Fibroblast of peridontal ligament (primary cell): Measurements from ENCODE around the gene TMTC1.

ENCODE experiments used
- DNase-seq: peaks from one replicate; pipeline ENCODE4 v3.0.0-alpha.2; 2010; ENCODE audit errors: extremely low read depth

Gene TMTC1

GRCh38 chr12:29616664-29617406, 166.9 kb downstream of the TMTC1 start:
- peak; percentile 59 for DNase-seq

DNA sequence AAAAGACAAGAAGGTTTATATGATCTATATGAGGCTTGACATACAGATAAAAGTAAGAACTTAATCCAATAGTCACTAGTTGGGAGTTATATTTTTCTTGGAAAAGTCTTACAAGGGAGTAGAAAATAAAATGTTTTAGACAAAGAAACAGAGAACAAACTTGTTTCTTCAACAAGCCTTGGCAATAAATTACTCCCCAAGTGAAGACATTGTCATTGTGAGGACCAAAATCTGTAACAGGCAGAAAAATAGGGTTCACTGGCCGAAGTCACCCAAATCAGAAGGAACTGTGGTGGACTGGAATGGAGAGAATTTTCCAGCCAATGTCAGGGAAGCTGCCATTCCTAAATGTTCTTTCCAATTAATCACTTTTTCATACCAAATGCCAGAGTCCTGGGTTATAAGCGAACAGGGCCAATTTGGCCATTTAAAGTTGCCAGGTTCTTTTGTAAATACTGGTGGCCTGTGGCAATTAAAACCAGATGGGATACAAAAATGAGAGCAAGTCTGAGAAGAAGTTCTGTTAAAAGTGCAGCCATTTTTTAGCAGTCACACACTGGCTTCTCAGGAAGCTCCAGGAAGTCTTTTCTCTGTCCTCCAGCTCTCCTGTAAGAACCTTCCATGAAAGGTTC, 168.9 kb downstream of the TMTC1 start:
- peak; percentile 83 for DNase-seq

- DNase-seq, result no peak
These were observed 170.8 kb downstream of the TMTC1 start for GRCh38 chr12:29612912-29613311.

DNA sequence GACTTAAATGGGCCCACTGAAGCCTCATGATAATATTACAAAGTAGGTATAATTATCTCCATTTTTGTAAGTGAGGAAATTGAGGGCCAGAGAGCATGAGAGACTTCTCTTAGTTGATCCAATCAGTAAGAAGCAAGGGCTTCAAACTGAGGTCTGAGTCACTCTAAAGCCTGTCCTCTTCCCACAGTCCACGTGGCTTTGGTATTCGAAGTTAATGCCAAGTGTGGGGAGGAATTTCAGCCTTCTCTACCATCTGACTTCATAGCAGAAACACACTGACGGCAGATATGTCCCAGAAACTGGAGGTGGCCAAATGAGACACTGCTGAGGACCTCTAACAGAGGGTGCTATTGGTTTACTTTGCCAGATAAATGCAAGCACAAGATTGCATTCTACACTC, 171.8 kb downstream of the TMTC1 start:
- peak; percentile 84 for DNase-seq

DNA sequence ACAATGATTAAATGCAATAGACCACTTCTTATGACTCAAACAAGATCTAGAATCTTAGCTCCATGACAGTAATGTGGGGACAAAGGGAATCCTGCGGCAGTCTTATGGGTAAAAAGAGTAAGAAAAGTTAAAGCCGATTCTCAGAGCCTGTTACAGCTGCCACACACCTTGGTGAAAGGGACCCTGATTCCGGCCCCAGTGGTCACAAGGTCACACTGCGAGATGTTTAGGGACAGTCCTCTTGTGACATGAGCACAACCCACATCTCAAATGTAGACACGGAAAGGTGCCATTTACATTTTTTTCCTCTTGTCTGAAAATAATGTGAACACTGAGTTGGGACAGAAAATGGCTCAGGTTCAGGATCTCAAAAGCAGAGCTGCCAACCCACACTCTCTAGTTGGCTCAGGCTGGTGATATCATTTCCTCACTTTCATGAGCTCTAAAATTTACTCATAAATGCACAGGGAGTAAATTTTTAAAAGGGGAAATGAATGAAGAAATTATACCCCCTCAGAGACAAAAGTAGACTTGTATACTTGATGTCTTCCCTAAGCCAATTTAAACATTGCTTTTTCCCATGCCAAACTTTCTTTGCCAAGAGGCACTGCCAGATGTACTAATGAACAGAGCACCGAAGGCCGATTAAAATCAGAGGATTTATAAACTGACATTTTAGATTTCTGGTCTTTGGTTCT, 173.1 kb downstream of the TMTC1 start:
- peak; percentile 63 for DNase-seq

DNA sequence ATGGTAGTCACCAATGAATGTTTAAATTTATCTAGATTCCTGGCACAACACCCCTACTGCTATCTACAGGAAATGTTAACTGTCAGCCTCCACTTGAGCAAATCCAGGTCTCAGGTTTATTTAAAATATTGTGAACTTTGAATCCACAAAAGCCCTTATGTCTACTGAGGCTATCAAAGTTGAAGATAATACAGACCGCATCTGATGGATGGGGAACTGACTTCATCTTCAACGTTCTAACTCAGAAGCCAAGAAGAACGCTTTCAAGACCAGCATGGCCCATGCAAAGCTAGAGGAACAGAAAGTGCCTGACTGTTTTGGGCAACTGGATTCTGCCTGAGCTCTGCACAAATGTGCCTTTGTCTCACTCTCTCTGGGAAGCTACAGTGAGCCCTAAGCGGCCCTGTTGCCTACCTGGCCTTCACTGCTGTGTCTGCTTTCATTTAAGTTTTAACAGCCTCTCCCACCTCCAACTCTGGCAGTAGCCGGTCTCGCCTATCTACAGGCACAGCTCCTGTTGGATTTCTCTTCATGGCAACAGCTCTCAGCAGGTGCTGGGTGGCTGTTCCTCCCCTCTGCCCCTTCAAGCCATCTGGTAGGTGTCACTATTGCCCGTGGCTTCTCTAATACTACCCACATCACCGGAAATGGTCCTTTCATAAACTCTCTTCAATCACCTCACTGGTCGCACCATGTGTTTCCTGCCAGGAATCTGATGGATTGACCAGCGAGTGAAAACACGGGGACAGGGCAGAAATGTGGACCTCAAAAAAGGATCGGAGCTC, 174.1 kb downstream of the TMTC1 start:
- no peak for DNase-seq

GRCh38 chr12:29608581-29608980, 175.2 kb downstream of the TMTC1 start:
- DNase-seq, result no peak

- DNase-seq, result peak; percentile 71
These were observed 184.4 kb downstream of the TMTC1 start for GRCh38 chr12:29599381-29599780.

DNA sequence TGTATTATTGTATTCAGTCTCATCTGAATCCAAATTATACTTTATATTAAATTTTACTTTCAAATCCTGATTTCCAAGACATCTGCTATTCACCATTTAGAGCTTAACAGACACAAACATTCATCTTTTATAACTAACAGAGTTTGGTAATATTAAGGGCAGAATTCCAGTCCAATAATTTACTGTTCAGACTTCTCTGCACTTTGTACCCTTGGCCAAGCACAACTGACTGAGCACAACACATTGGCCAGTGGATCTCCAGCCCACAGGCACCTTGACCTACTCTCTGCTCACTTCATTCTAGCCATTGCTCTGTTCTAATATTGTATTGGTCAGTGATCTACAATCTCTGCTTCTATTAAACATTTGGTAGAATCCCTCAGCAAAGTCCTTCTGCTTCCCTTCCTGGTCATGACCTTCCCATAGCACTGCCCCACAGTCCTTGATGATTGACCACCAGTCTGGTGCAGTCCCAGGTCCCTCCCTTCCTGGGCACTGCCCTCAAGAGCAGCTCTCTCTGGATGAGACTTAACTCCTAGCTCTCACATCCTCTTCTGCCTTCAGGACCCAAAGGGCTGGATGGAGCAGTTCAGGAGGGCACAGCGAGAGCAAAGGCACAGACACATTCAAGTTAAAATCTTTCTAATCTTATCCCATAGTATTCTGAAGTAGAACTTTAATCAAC, 188.5 kb downstream of the TMTC1 start:
- no peak for DNase-seq

GRCh38 chr12:29593001-29593400, 190.7 kb downstream of the TMTC1 start:
- DNase-seq, result no peak

GRCh38 chr12:29591140-29592020, 192.4 kb downstream of the TMTC1 start:
- peak; percentile 82 for DNase-seq

- DNase-seq, result no peak
These were observed 193.9 kb downstream of the TMTC1 start for GRCh38 chr12:29589851-29590250.

GRCh38 chr12:29589286-29589820, 194.4 kb downstream of the TMTC1 start:
- no peak for DNase-seq

GRCh38 chr12:29582677-29583272, 201.0 kb downstream of the TMTC1 start:
- no peak for DNase-seq

DNA sequence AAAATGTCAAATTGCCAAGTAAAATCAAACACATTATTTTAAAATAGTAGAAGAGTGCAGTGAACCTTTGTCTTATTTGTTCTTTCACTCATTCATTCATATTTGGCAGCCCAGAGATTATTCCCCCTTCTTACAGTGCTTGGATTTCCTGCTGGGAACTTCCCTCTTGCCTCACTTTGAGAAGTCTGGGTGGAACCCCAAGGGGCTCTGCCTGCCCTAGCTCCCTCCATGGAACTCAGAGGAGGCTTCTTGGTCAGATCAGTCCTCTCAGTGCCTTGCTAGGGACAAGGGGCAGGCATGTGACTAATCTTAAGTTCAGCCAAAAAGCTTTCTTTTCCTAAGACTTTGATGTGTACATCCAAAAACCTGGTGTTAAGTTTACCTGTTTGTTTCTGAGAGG, 201.6 kb downstream of the TMTC1 start:
- DNase-seq, result no peak

- peak; percentile 76 for DNase-seq
These were observed 202.1 kb downstream of the TMTC1 start for GRCh38 chr12:29581631-29582030.

- no peak for DNase-seq
These were observed 202.8 kb downstream of the TMTC1 start for GRCh38 chr12:29580971-29581370.

GRCh38 chr12:29578731-29579130, 205.0 kb downstream of the TMTC1 start:
- DNase-seq, result no peak

- DNase-seq, result no peak
These were observed 205.7 kb downstream of the TMTC1 start for GRCh38 chr12:29578070-29578469.

DNA sequence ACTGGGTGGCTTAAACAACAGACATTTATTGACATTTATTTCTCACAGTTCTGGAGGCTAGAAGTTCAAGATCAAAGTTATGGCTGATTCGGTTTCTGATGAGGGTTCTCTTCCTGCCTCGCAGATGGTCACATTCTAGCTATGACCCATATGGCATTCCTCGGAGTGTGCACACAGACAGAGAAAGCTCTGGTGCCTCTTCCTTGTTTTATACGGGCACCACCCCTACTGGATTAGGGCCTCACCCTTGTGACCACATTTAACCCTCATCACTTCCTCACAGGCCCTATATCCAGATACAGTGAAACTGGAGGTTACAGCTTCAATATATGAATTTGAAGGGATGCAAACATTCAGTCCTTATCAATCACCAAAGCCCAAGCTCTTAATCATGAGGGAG, 209.2 kb downstream of the TMTC1 start:
- DNase-seq, result no peak
